Esophagus squamous epithelium (tissue), 5 donors: ENCODE results near the gene SRP54. TPM values are rescaled to one million over a fixed set of nuclear protein-coding genes. Genes with fewer than 3 reads are reported as not detected.

Experiments used
- DNase-seq: peaks from one replicate; lab custom pipeline; 2025; lab: John Stamatoyannopoulos, UW
- H3K27ac ChIP-seq, 4 donors: fragments of 200-600 bp; sonication (generic); one replicate each; pipeline ENCODE4 v1.5.1; 2016 to 2019; ENCODE audit warnings: mild to moderate bottlenecking in 1 of 4
- H3K27me3 ChIP-seq, 4 donors: fragments of 200-600 bp; sonication (generic); 1 replicate in 3 of 4; 2 replicates in 1 of 4; pipeline versions ENCODE4 v1.5.1 to v1.6.0; 2017 to 2021; ENCODE audit warnings: antibody characterized with exemption in 1 of 4
- H3K36me3 ChIP-seq, 3 donors: fragments of 200-600 bp; sonication (generic); one replicate each; pipeline ENCODE4 v1.5.1; 2016 to 2019
- H3K4me1 ChIP-seq, 3 donors: fragments of 200-600 bp; sonication (generic); one replicate each; pipeline ENCODE4 v1.5.1; 2017 to 2019
- H3K4me3 ChIP-seq, 4 donors: fragments of 200-600 bp; sonication (generic); 1 replicate in 3 of 4; 2 replicates in 1 of 4; pipeline ENCODE4 v1.5.1; 2016 to 2019; ENCODE audit warnings: mild to moderate bottlenecking in 2 of 4, moderate library complexity in 1 of 4
- H3K9me3 ChIP-seq, 3 donors: fragments of 200-600 bp; sonication (generic); one replicate each; pipeline ENCODE4 v1.5.1; 2016 to 2019
- CTCF ChIP-seq, 6 experiments: fragments of 450-650 bp in 4 of 6; fragments of 200-600 bp in 2 of 6; sonication (generic) in 2 of 6; IDR thresholded peaks; one replicate each; pipeline ENCODE4 v1.5.1; 2016 to 2019; ENCODE audit warnings: antibody characterized with exemption in 6 of 6, mild to moderate bottlenecking in 4 of 6, moderate library complexity in 4 of 6
- POLR2A ChIP-seq, 4 donors: fragments of 450-650 bp; IDR thresholded peaks; one replicate each; pipeline ENCODE4 v1.6.1; 2017; ENCODE audit warnings: antibody characterized with exemption in 4 of 4, mild to moderate bottlenecking in 4 of 4, moderate library complexity in 3 of 4
- WGBS, 2 donors: methylation state at CpG; one replicate each; pipeline ENCODE4 v1.1.5; 2018; 5-methylcytosine and 5-hydroxymethylcytosine counted together
- intact Hi-C: fragments of 100-400 bp; cut with DNase I; formaldehyde crosslinking; loops from one replicate; pipeline ENCODE4 v1.15.0; 2022
- total RNA-seq, 4 donors: library from RNA; depleted of rRNA; stranded (reverse); fragments of >200 nt; gene quantifications; one replicate each; pipeline ENCODE4 v1.1.0, GENCODE V29; 2016
- donor health status: DM: yes; HTN: yes; CAD: no.

SRP54 gene
- total RNA-seq, 4 donors from 2014 or later: 46.2 to 53.0 (median 49.6) TPM

GRCh38 chr14:34987180-34987579 lies 4.4 kb downstream of the SRP54 start:
- DNase-seq: no peak
- Histone ChIP-seq H3K9me3 (no peaks in the 10 kb centered on the region), H3K4me1 (peaks cover 4 to 48% (median 18%) of the 10 kb centered on the region in 3 donors), H3K27me3 (no peaks in the 10 kb centered on the region), H3K27ac (no peak overlapping the region), H3K4me3 (no peak overlapping the region), H3K36me3 (no peaks in the 10 kb centered on the region)
- intact Hi-C loops: no loop called here
- TF ChIP-seq CTCF (IDR thresholded peaks at IDR 0.05) (no peak), POLR2A (IDR thresholded peaks at IDR 0.05) (no peak)
- WGBS, 2 donors: 68 to 75% methylated on average over 3 of the region's 3 CpGs

- DNase-seq: no peak
- Histone ChIP-seq H3K27me3 (no peaks in the 10 kb centered on the region), H3K27ac (no peak overlapping the region), H3K36me3 (no peaks in the 10 kb centered on the region), H3K4me1 (peaks cover 4 to 34% (median 6%) of the 10 kb centered on the region in 3 donors), H3K9me3 (no peaks in the 10 kb centered on the region), H3K4me3 (no peak overlapping the region)
- TF ChIP-seq CTCF (IDR thresholded peaks at IDR 0.05) (no peak), POLR2A (IDR thresholded peaks at IDR 0.05) (no peak)
- intact Hi-C loops: no loop called here
Measured at GRCh38 chr14:34989762-34990161, 7.0 kb downstream of the SRP54 start.

GRCh38 chr14:34993426-34993825 lies 10.6 kb downstream of the SRP54 start:
- Histone ChIP-seq H3K27ac (no peak overlapping the region), H3K4me3 (no peak overlapping the region), H3K4me1 (peaks cover 0 to 10% (median 0%) of the 10 kb centered on the region in 3 donors), H3K27me3 (no peaks in the 10 kb centered on the region), H3K9me3 (no peaks in the 10 kb centered on the region), H3K36me3 (peaks cover 0 to 14% (median 0%) of the 10 kb centered on the region in 3 donors)
- intact Hi-C loops: no loop called here
- WGBS, 2 donors: 95 to 100% methylated on average over 3 of the region's 3 CpGs
- no peak for DNase-seq
- TF ChIP-seq CTCF (IDR thresholded peaks at IDR 0.05): no peak
- no peak for TF ChIP-seq POLR2A (IDR thresholded peaks at IDR 0.05)

- Histone ChIP-seq H3K4me1 (peaks cover 0 to 5% (median 0%) of the 10 kb centered on the region in 3 donors), H3K9me3 (no peaks in the 10 kb centered on the region), H3K27me3 (no peaks in the 10 kb centered on the region), H3K27ac (no peak overlapping the region), H3K36me3 (peaks cover 0 to 23% (median 1%) of the 10 kb centered on the region in 3 donors), H3K4me3 (no peak overlapping the region)
- DNase-seq: no peak
- WGBS, 2 donors: 84 to 88% methylated on average over 2 of the region's 2 CpGs
- intact Hi-C loops: no loop called here
- TF ChIP-seq POLR2A (IDR thresholded peaks at IDR 0.05): no peak
- TF ChIP-seq CTCF (IDR thresholded peaks at IDR 0.05): no peak
Measured at GRCh38 chr14:34994668-34995067, 11.9 kb downstream of the SRP54 start.

- peaks cover 0 to 54% (median 8%) of the 10 kb centered on the region in 3 donors for H3K36me3 ChIP-seq
- WGBS, 2 donors: 35 to 54% methylated on average over 3 of the region's 3 CpGs
- DNase-seq: no peak
- TF ChIP-seq POLR2A (IDR thresholded peaks at IDR 0.05) (no peak), CTCF (IDR thresholded peaks at IDR 0.05) (no peak)
- no peak overlapping the region for H3K4me3 ChIP-seq
- no peaks in the 10 kb centered on the region for H3K9me3 ChIP-seq
- no peaks in the 10 kb centered on the region for H3K27me3 ChIP-seq
- intact Hi-C loops: no loop called here
- H3K4me1 ChIP-seq: peaks cover 0 to 5% (median 0%) of the 10 kb centered on the region in 3 donors
- no peak overlapping the region for H3K27ac ChIP-seq
Measured at GRCh38 chr14:34997762-34998161, 15.0 kb downstream of the SRP54 start.
